H9 (cell line): ENCODE measurements around the gene TESK2. TPM values are rescaled to one million over a fixed set of nuclear protein-coding genes. Genes with fewer than 3 reads are reported as not detected.

Experiments used
- DNase-seq: peaks from one replicate; pipeline ENCODE4 v3.0.0-alpha.2; 2017
- H2AFZ ChIP-seq: one replicate; pipeline ENCODE4 v1.6.1; 2013; ENCODE audit warnings: mild to moderate bottlenecking, low read length, control low read depth, moderate library complexity
- H2AK5ac ChIP-seq: 2 replicates; pipeline ENCODE4 v1.6.1; 2013; ENCODE audit warnings: low read length, control low read depth, mixed read lengths; ENCODE audit not compliant: insufficient read length
- H2BK120ac ChIP-seq: one replicate; pipeline ENCODE4 v1.6.1; 2013; ENCODE audit warnings: low read depth, mild to moderate bottlenecking, low read length, control low read depth, inconsistent platforms; ENCODE audit not compliant: poor library complexity, severe bottlenecking
- H2BK12ac ChIP-seq: 2 replicates; pipeline ENCODE4 v1.6.1; 2013; ENCODE audit warnings: low read length, control low read depth, mixed read lengths, low read depth; ENCODE audit not compliant: insufficient read length
- H2BK15ac ChIP-seq: 2 replicates; pipeline ENCODE4 v1.6.1; 2013; ENCODE audit warnings: low read depth, low read length, control low read depth
- H2BK20ac ChIP-seq: one replicate; pipeline ENCODE4 v1.6.1; 2013; ENCODE audit warnings: low read depth, mild to moderate bottlenecking, low read length, control low read depth, inconsistent platforms; ENCODE audit not compliant: poor library complexity, severe bottlenecking
- H2BK5ac ChIP-seq: 2 replicates; pipeline ENCODE4 v1.6.1; 2013; ENCODE audit warnings: low read length, control low read depth, mixed read lengths; ENCODE audit not compliant: insufficient read length
- H3K14ac ChIP-seq: 2 replicates; pipeline ENCODE4 v1.6.1; 2013; ENCODE audit warnings: low read length, control low read depth; ENCODE audit not compliant: insufficient read depth
- H3K18ac ChIP-seq: 2 replicates; pipeline ENCODE4 v1.6.1; 2013; ENCODE audit warnings: low read depth, mild to moderate bottlenecking, mixed read lengths, low read length, control low read depth; ENCODE audit not compliant: insufficient read length
- H3K23ac ChIP-seq: 2 replicates; pipeline ENCODE4 v1.6.1; 2013; ENCODE audit warnings: low read length, control low read depth, mixed read lengths, low read depth; ENCODE audit not compliant: insufficient read length
- H3K23me2 ChIP-seq: 2 replicates; pipeline ENCODE4 v1.6.1; 2013; ENCODE audit warnings: low read depth, mild to moderate bottlenecking, mixed read lengths, low read length, control low read depth; ENCODE audit not compliant: insufficient read length, poor library complexity, severe bottlenecking
- H3K27ac ChIP-seq: 2 replicates; pipeline ENCODE4 v1.5.1; 2013; ENCODE audit warnings: low read length, control low read depth, mixed read lengths, low read depth; ENCODE audit not compliant: insufficient read length
- H3K27me3 ChIP-seq: 2 replicates; pipeline ENCODE4 v1.6.1; 2013; ENCODE audit warnings: low read length, control low read depth, inconsistent platforms; ENCODE audit not compliant: insufficient read depth
- H3K4ac ChIP-seq: 2 replicates; pipeline ENCODE4 v1.6.1; 2013; ENCODE audit warnings: low read depth, mild to moderate bottlenecking, control low read depth, inconsistent platforms, low read length, moderate library complexity
- H3K4me1 ChIP-seq: 2 replicates; pipeline ENCODE4 v1.6.1; 2013; ENCODE audit warnings: low read length, control low read depth, inconsistent platforms; ENCODE audit not compliant: insufficient read depth
- H3K4me2 ChIP-seq: 2 replicates; pipeline ENCODE4 v1.6.1; 2013; ENCODE audit warnings: low read length, control low read depth, mixed read lengths; ENCODE audit not compliant: insufficient read length, insufficient read depth
- H3K56ac ChIP-seq: 2 replicates; pipeline ENCODE4 v1.6.1; 2013; ENCODE audit warnings: low read depth, mild to moderate bottlenecking, mixed read lengths, low read length, control low read depth; ENCODE audit not compliant: insufficient read length
- H3K79me1 ChIP-seq: 2 replicates; pipeline ENCODE4 v1.6.1; 2013; ENCODE audit warnings: low read depth, mild to moderate bottlenecking, moderate library complexity, low read length, control low read depth, inconsistent platforms; ENCODE audit not compliant: insufficient read depth, poor library complexity, severe bottlenecking
- H3K79me2 ChIP-seq: 2 replicates; pipeline ENCODE4 v1.6.1; 2013; ENCODE audit warnings: low read length, control low read depth, inconsistent platforms; ENCODE audit not compliant: insufficient read depth
- H3K9ac ChIP-seq: 2 replicates; pipeline ENCODE4 v1.6.1; 2013; ENCODE audit warnings: low read length, control low read depth, mixed read lengths; ENCODE audit not compliant: insufficient read length; ENCODE audit errors: extremely low read depth
- H3K9me3 ChIP-seq: one replicate; pipeline ENCODE4 v1.6.1; 2013; ENCODE audit warnings: low read depth, low read length, inconsistent platforms; ENCODE audit not compliant: control insufficient read depth
- H3T11ph ChIP-seq: one replicate; pipeline ENCODE4 v1.6.1; 2013; ENCODE audit warnings: mild to moderate bottlenecking, low read length, control low read depth, inconsistent platforms
- H4K20me1 ChIP-seq: one replicate; pipeline ENCODE4 v1.6.1; 2013; ENCODE audit not compliant: control insufficient read depth, insufficient read length, insufficient read depth
- H4K5ac ChIP-seq: 2 replicates; pipeline ENCODE4 v1.6.1; 2013; ENCODE audit warnings: low read depth, mild to moderate bottlenecking, mixed read lengths, low read length, control low read depth; ENCODE audit not compliant: insufficient read length
- H4K8ac ChIP-seq: replicated peaks from 2 replicates; pipeline ENCODE4 v1.6.1; 2013; ENCODE audit warnings: low read length, control low read depth, mixed read lengths, low read depth; ENCODE audit not compliant: insufficient read length
- H4K91ac ChIP-seq: 2 replicates; pipeline ENCODE4 v1.6.1; 2013; ENCODE audit warnings: low read depth, mild to moderate bottlenecking, moderate library complexity, mixed read lengths, low read length, control low read depth; ENCODE audit not compliant: insufficient read length
- H3K27ac Mint-ChIP-seq, 3 experiments: 2 replicates in 2 of 3; 3 replicates in 1 of 3; pipeline ENCODE4 v1.8.0; 2020 to 2021; ENCODE audit warnings: mixed read lengths in 3 of 3, mild to moderate bottlenecking in 1 of 3, moderate library complexity in 1 of 3
- H3K27me3 Mint-ChIP-seq: 2 replicates; pipeline ENCODE4 v1.8.0; 2021; ENCODE audit warnings: low read depth, mild to moderate bottlenecking, moderate library complexity, mixed read lengths
- H3K36me3 Mint-ChIP-seq, 3 experiments: 2 replicates in 2 of 3; 3 replicates in 1 of 3; pipeline ENCODE4 v1.8.0; 2020 to 2021; ENCODE audit warnings: low read depth in 3 of 3, mixed read lengths in 3 of 3; ENCODE audit not compliant: insufficient read depth in 1 of 3
- H3K4me1 Mint-ChIP-seq, 2 experiments: 2 replicates each; pipeline ENCODE4 v1.8.0; 2020; ENCODE audit warnings: mixed read lengths in 2 of 2
- H3K4me3 Mint-ChIP-seq, 2 experiments: 2 replicates in 1 of 2; 3 replicates in 1 of 2; pipeline ENCODE4 v1.8.0; 2020 to 2021; ENCODE audit warnings: mild to moderate bottlenecking in 2 of 2, mixed read lengths in 2 of 2, moderate library complexity in 1 of 2
- H3K9me3 Mint-ChIP-seq, 2 experiments: 2 replicates in 1 of 2; 3 replicates in 1 of 2; pipeline ENCODE4 v1.8.0; 2020; ENCODE audit warnings: mild to moderate bottlenecking in 2 of 2, mixed read lengths in 2 of 2, moderate library complexity in 1 of 2
- CTCF ChIP-seq: fragments of 200-600 bp; sonication (generic); conservative IDR thresholded peaks from 3 replicates; pipeline ENCODE4 v1.8.0; 2021; ENCODE audit warnings: antibody characterized with exemption, mild to moderate bottlenecking
- WGBS: extraction: QIAGEN DNeasy Blood & Tissue Kit; methylation state at CpG from one replicate; pipeline ENCODE4 v1.1.7; 2013; ENCODE audit warnings: missing lambda C conversion rate, low lambda C conversion rate, mixed read lengths; ENCODE audit not compliant: insufficient read length; ENCODE audit errors: extremely low coverage; 5-methylcytosine and 5-hydroxymethylcytosine counted together
- total RNA-seq: library from RNA; stranded (reverse); gene quantifications from 2 replicates; pipeline ENCODE4 v1.2.1, GENCODE V29; 2021

TESK2 gene
- total RNA-seq, 1 experiment from 2014 or later, result 7.2 TPM

DNA sequence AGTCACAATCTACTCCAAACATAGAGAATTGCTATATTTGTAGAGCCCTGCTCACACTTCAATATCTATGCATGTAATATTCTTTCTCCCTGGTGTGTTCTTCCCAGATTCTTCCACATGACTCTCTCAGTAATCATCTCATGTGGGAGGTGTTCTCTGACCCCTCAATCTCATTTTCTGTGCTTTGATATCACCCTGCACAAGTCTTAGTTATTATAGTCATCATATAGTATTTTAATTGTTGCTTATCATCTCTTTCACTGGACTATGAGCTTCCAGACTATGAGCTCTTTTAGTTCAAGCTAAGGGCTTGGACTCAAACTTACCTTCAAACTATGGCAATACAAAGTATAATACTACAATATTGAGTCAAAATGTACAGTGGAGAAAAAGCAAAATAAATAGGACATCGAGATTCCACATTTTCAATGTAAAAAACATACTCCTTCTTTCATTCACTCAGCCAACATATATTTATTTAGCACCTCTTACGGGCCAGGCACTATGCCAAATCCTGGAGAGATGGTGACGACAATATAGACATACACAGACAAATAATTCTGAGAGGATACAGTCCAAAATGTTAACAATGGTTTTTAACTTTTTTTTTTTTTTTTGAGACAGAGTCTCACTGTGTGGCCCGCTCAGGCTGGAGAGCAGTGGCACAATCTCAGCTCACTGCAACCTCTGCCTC lies 12.7 kb downstream of the TESK2 start:
- H3K27ac Mint-ChIP-seq, result no peak overlapping the region; a peak in 1 of 7 replicates
- DNase-seq, result no peak
- Histone ChIP-seq H2BK5ac (no peak overlapping the region), H3K9ac (no peak overlapping the region), H3K27me3 (no peaks in the 10 kb centered on the region), H2BK20ac (no peak overlapping the region), H2AFZ (no peak overlapping the region), H3K14ac (no peak overlapping the region), H3K4me1 (no peaks in the 10 kb centered on the region), H4K20me1 (no peaks in the 10 kb centered on the region), H3K4me2 (no peak overlapping the region), H3T11ph (no peak overlapping the region), H2BK12ac (no peak overlapping the region), H4K91ac (no peak overlapping the region), H3K23ac (no peak overlapping the region), H3K56ac (no peak overlapping the region), H2BK120ac (no peak overlapping the region), H3K23me2 (no peaks in the 10 kb centered on the region), H2AK5ac (no peak overlapping the region), H4K5ac (no peak overlapping the region), H3K9me3 (no peaks in the 10 kb centered on the region), H3K4ac (no peak overlapping the region), H3K79me1 (no peaks in the 10 kb centered on the region), H2BK15ac (no peak overlapping the region), H4K8ac (no peak overlapping the region), H3K18ac (no peak overlapping the region), H3K79me2 (no peaks in the 10 kb centered on the region), H3K27ac (no peak overlapping the region)
- no peak overlapping the region for H3K4me3 Mint-ChIP-seq
- H3K27me3 Mint-ChIP-seq, result no peaks in the 10 kb centered on the region
- WGBS, result no CpG with 5 or more reads among the region's 4 CpGs
- no peak for TF ChIP-seq CTCF
- H3K9me3 Mint-ChIP-seq, result no peaks in the 10 kb centered on the region
- no peaks in the 10 kb centered on the region for H3K4me1 Mint-ChIP-seq
- H3K36me3 Mint-ChIP-seq, result no peaks in the 10 kb centered on the region; a peak in 2 of 7 replicates
